Spleen (tissue), 7 donors: ENCODE measurements around the gene FERMT3.

Experiments
- POLR2A ChIP-seq, 3 donors: fragments of 450-650 bp; IDR thresholded peaks; one replicate each; pipeline ENCODE4 v1.5.1; 2017; ENCODE audit warnings: antibody characterized with exemption in 3 of 3, mild to moderate bottlenecking in 1 of 3
- TF ChIP-seq, protein P1 (sequence below), 11 experiments: fragments of 200-600 bp in 7 of 11; fragments of 450-650 bp in 4 of 11; sonication (generic) in 4 of 11; IDR thresholded peaks in 8 of 11; conservative IDR thresholded peaks in 3 of 11; 1 replicate in 7 of 11; 2 replicates in 4 of 11; pipeline versions ENCODE4 v1.4.0 to v1.8.0; 2016 to 2021; ENCODE audit warnings: antibody characterized with exemption in 11 of 11, inconsistent platforms in 4 of 11, mild to moderate bottlenecking in 1 of 11
- donor health status: DM: no; HTN: no; CAD: no; lungs with moderate emphysema.
- donor health status: DM: no; HTN: no; CAD: no.
- donor health status: DM: no; HTN: no; CAD: no.

DNA sequence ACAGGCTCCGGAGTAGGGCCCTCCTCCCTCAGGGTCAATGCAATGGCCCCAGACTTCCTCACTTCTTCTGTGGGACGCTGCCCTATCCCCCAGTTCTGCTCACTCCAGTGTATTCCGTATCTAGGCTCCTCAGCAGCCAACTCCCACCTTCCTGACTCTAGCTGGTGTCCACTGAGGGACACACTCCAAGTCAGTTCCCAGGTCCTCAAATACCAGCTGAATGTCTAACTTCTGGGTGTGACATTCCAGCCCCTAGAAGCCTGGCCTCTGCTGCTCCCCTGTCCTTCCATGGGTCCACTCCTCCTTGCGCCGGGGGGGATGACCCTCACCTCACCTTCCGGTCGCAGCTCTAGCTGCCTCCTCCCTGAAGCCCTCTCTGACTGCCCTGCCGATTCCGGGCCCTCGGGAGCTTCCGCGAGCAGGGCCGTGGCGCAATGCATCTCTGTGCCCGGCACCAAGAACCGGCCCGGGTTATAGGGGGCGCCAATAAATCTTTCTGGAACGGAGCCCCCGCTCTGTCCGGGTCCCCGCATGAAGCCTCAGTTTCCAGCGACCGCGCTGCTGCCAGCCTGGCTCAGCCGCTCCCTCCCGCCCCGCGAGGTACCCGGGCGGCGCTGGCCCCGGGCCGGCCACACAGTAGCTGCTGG is 62.5 kb downstream of the FERMT3 start:
- TF ChIP-seq, protein P1, sequence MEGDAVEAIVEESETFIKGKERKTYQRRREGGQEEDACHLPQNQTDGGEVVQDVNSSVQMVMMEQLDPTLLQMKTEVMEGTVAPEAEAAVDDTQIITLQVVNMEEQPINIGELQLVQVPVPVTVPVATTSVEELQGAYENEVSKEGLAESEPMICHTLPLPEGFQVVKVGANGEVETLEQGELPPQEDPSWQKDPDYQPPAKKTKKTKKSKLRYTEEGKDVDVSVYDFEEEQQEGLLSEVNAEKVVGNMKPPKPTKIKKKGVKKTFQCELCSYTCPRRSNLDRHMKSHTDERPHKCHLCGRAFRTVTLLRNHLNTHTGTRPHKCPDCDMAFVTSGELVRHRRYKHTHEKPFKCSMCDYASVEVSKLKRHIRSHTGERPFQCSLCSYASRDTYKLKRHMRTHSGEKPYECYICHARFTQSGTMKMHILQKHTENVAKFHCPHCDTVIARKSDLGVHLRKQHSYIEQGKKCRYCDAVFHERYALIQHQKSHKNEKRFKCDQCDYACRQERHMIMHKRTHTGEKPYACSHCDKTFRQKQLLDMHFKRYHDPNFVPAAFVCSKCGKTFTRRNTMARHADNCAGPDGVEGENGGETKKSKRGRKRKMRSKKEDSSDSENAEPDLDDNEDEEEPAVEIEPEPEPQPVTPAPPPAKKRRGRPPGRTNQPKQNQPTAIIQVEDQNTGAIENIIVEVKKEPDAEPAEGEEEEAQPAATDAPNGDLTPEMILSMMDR (IDR thresholded peaks at IDR 0.05 in 8 of 11, conservative IDR thresholded peaks at IDR 0.05 in 3 of 11), result no peak
- TF ChIP-seq POLR2A (IDR thresholded peaks at IDR 0.05), result peak in 1 of 3 donors; percentile 32
